C4-2B (cell line): ENCODE measurements around the gene PRDX2.

Experiments
- CTCF ChIP-seq: fragments of 450-650 bp; conservative IDR thresholded peaks from 2 replicates; pipeline ENCODE4 v1.5.1; 2017; ENCODE audit warnings: mild to moderate bottlenecking
- ZFX ChIP-seq: fragments of 450-650 bp; IDR thresholded peaks from 2 replicates; pipeline ENCODE4 v1.6.1; 2017

- TF ChIP-seq CTCF, result no peak
- TF ChIP-seq ZFX, result no peak
These were observed 49.4 kb downstream of the PRDX2 start for GRCh38 chr19:12752056-12752781.
